Ishikawa (cell line): Measurements from ENCODE around the gene RHOV.

Experiments used
- EP300 ChIP-seq: IDR thresholded peaks from 2 replicates; pipeline ENCODE4 v1.6.1; 2012; ENCODE audit warnings: borderline replicate concordance
- FOXM1 ChIP-seq: IDR thresholded peaks from 2 replicates; pipeline ENCODE4 v1.6.1; 2012; ENCODE audit warnings: low read depth, borderline replicate concordance

GRCh38 chr15:40921949-40922607 lies 48.0 kb upstream of the RHOV start:
- TF ChIP-seq EP300 (no peak), FOXM1 (no peak)
